ENCODE results near the gene MSI1.

MSI1 gene

GRCh38 chr12:120353136-120353535 is 15.8 kb downstream of the MSI1 start:
- POLR2A ChIA-PET: interaction anchor here (1.0 kb wide), 1 partner anchor 14 kb away, joined by 6 read pairs; no protein-coding TSS in a partner anchor
- DNase-seq (ENCODE audit: extremely low spot score): no peak
- CTCF ChIA-PET: interaction anchor here (0.6 to 1.9 kb wide), 4 partner anchors 9 to 234 kb away, joined by 3 to 5 read pairs (median 3); no protein-coding TSS in a partner anchor
- no peak for TF ChIP-seq CTCF (IDR thresholded peaks at IDR 0.05; ENCODE audit: control extremely low read depth, extremely low read depth, low read depth, missing control alignments)

DNA sequence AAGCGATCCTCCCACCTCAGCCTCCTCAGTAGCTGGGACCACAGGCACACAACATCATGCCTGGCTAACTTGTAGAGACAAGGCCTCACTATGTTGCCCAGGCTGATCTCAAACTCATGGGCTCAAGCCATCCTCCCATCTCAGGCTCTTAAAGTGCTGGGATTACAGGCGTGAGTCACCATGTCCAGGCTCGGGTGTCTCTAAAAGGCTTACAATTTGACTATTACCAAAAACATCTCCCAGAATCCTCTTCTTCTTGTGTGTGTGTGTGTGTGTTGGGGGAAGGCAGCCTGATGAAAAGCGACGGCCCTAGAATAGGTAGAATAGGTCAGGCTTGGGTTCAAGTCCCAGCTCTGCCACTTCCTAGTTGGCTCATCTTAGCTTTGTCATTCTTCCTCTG is 16.8 kb downstream of the MSI1 start:
- CTCF ChIA-PET: interaction anchor here (1.1 to 1.7 kb wide), 3 partner anchors 10 to 24 kb away, joined by 3 to 7 read pairs (median 3); no protein-coding TSS in a partner anchor
- no peak for DNase-seq (ENCODE audit: extremely low spot score)
- POLR2A ChIA-PET: interaction anchor here (1.0 kb wide), 1 partner anchor 15 kb away, joined by 6 read pairs; no protein-coding TSS in a partner anchor
- TF ChIP-seq CTCF (IDR thresholded peaks at IDR 0.05; ENCODE audit: control extremely low read depth, extremely low read depth, low read depth, missing control alignments): no peak

DNA sequence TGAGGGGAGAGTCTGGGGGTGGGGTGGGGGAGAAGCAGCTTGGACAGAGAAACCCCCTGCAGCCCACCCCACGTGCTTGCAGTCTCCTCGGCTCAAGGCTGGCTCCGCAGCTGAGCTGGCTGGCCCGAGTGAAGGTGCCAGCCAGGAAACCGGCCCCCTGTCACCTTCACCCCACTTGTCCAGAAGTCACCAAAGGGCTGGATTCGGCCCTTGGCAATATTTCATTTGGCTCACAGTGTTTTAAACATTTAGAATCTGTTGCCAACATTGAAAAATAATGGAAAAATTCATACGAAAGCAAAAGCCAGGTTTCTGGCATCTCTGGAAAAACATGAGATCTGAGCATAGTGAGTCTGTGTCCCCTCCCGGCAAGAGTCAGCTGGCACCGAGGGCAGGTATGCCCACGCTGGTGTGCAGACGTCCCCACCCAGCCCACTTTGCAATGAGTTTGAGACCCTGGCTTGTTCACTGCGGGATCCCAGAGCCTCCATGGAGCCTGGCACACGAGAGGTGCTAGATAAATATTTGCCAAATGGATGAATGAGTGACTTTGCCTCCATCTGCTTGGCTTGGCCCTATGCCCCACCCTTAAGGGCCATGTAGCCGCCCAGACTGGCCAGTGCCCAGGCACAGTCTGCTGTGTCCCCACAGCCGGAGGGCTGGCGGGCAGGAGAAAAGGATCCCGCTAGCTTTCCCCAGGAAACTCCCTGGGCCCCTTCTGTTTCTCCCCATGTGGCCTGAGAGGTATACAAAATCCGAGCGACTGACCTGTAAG is 18.2 kb downstream of the MSI1 start:
- POLR2A ChIA-PET: no interaction called here
- CTCF ChIA-PET: no interaction called here
- no peak for DNase-seq (ENCODE audit: extremely low spot score)
- TF ChIP-seq CTCF (IDR thresholded peaks at IDR 0.05; ENCODE audit: control extremely low read depth, extremely low read depth, low read depth, missing control alignments): no peak

DNA sequence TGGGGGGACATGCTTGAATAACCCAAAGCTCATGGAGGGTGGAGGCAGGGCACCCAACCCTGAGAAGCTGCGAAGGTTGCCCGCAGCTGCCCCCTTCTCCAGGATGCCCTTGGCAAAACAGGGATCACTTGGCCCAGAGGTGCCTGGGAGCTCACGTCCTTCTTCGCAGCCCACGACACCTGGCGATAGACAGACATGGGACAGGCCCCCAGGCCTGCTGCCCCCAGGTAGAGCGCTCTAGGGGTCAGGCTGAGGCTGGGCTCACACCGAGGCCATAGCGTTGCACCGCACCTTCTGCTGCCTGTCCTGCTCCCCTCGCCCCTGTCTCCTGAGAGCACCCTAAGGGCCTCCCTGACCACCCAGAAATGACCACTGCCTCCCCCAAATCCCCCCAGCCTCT is 21.2 kb downstream of the MSI1 start:
- no peak for DNase-seq (ENCODE audit: extremely low spot score)
- ChIA-PET POLR2A (no interaction called here), CTCF (interaction anchor here (1.1 to 1.4 kb wide), 2 partner anchors 9 to 38 kb away, joined by 3 read pairs; no protein-coding TSS in a partner anchor)
- TF ChIP-seq CTCF (IDR thresholded peaks at IDR 0.05; ENCODE audit: control extremely low read depth, extremely low read depth, low read depth, missing control alignments): no peak

DNA sequence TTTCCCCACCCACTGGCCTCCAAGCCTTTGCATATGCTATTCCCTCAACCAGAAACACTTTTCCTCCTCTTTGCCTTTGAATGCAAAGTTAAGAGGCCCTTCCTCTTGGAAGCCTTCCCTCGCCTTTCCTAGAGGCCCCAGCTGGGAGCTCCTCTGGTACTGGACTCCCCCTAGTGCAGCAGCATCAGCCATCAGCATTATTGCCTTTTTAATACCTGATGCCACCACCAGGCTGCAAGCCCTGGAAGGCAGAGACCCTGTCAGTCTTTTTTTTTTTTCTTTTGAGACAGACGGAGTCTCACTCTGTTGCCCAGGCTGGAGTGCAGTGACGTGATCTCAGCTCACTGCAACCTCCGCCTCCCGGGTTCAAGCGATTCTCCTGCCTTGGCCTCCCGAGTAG is 22.3 kb downstream of the MSI1 start:
- POLR2A ChIA-PET: no interaction called here

DNA sequence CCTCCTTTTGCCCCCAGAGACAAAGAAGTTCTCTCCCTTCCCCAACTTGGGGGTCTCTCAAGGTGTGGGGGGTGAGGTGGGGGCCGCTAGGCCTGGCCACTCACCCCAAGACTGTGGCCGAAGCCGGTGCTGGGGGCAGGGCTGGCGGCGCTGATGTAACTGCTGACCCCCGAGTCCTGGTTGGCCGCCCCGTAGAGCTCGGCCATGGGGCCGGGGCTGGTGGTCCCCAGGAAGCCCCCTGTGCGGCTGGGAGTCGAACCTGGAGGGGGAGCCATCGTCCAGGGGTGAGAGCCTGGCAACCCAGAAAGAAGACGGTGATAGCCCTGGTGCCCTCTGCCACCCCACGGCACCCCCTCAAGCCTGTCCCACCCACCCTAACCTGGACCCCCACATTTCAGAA is 22.9 kb downstream of the MSI1 start:
- CTCF ChIA-PET: interaction anchor here (1.2 kb wide), 1 partner anchor 87 kb away, joined by 3 read pairs; no protein-coding TSS in a partner anchor
- POLR2A ChIA-PET: no interaction called here
- no peak for DNase-seq (ENCODE audit: extremely low spot score)
- TF ChIP-seq CTCF (IDR thresholded peaks at IDR 0.05; ENCODE audit: control extremely low read depth, extremely low read depth, low read depth, missing control alignments): no peak

More for the DNA sequence above, 22.3 kb downstream of the MSI1 start:
- no peak for TF ChIP-seq CTCF (IDR thresholded peaks at IDR 0.05; ENCODE audit: control extremely low read depth, extremely low read depth, low read depth, missing control alignments)
- DNase-seq (ENCODE audit: extremely low spot score): no peak
- CTCF ChIA-PET: interaction anchor here (1.1 to 1.4 kb wide), 3 partner anchors 10 to 86 kb away, joined by 3 read pairs; no protein-coding TSS in a partner anchor

Measured in GM10248 (cell line).